Measurements from ENCODE around the gene LPCAT1. TPM values are rescaled to one million over a fixed set of nuclear protein-coding genes. Genes with fewer than 3 reads are reported as not detected.
A peak's percentile ranks its signal among the peaks of the same experiment; 100 is the strongest.

Gene LPCAT1
- total RNA-seq, 8 experiments from 2014 or later = 16.8 to 39.2 (median 29.8) TPM

DNA sequence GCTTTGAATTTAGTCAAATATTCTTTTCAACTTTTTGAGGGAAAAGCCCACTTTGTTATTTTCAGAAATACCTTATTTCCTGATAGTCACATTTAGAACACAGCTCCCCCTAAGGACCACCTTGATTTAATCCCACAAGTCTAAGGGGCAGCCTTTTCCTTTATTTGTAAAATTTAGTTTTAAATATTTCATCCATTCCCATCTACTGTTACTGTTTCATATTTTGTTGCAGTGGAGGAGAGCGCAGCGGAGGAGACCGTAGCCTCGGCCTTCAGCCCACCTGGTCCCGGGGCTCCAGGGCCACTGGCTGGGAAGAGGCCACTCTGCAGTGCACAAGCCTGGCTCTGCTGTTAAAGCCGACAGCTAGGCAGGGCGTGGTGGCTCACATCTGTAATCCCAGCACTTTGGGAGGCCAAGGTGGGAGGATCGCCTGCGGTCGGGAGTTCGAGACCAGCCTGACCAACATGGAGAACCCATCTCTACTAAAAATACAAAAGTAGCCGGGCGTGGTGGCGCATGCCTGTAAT, 19.6 kb downstream of the LPCAT1 start:
- peaks cover 12 to 16% of the 10 kb centered on the region in 2 donors for H3K4me1 ChIP-seq (replicated peaks in 1 of 2)
- 84 to 100% (median 100%) methylated on average over 2 to 7 of the region's 14 CpGs; no CpG with 5 or more reads in 5 of the 10 experiments for WGBS, 10 experiments
- in situ Hi-C loops (cut with MboI; ENCODE audit: low pct_unique_long_range_greater_than_20kb in 2 of 9, low sequenced_read_pairs in 9 of 9, unreplicated experiment in 9 of 9) = no loop called here
- no peak overlapping the region for H3K27ac ChIP-seq
- no peak for ATAC-seq (replicated peaks in 6 of 8)
- no peak overlapping the region for H3K4me3 ChIP-seq

DNA sequence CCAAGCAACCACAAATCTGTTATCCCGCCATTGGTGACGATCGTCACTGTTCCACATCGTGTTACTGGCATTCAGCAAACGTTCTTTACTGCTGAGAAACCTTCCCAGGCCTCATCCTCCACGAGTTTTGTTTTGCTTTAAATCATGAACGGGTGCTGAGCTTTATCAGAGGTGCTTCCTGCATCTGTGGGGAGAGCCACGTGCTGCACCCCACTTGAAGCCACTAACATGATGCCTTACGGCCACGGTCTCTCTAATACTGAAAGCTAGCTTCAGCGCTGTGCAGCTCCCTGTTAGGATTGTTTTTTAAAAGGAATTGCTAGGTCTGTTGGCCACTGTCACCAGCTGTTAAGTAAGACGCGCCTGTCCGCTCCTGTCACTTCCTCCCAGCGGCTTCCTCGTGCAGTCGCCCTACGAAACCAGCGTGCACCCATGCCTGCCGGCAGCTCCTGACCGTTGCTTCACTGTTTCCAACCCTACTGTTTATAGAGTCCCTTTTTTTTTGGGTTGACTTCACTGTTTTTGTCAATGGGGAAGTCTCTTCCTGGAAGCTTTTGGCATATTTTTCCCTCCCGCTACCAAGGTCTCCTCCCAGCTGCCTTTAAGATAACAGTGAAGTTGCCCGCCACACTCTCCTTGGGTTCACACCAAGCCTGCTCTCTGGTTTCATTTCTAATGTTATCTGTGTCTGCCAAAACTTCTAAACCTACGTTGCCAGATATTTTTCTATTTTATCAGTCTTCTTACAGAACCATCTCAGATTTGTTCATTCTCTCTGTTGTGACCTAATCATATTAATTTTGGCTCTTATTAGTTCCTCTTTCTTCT, 20.3 kb downstream of the LPCAT1 start:
- 69 to 100% (median 84%) methylated on average over 1 to 17 of the region's 24 CpGs for WGBS, 10 experiments
- in situ Hi-C loops (cut with MboI; ENCODE audit: low pct_unique_long_range_greater_than_20kb in 2 of 9, low sequenced_read_pairs in 9 of 9, unreplicated experiment in 9 of 9) = no loop called here

DNA sequence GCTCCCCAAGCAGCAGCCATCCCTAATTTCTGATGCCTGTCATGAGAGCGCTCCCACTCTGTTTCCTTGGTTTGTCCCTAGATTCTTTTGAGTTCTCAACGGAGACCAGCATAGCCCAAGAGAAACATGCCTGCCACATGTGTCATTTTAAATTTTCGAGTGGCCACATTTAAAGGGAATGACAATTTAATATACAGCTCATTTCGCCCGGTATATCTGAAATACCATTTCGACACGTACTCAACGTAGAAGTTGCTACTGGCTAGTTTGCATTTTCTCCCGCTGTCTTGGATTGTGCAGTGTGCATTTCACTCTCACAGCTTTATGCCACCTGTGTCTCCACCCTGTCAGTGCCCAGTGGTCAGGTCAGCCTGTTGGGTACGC, 21.0 kb downstream of the LPCAT1 start:
- no peak overlapping the region for H3K4me3 ChIP-seq
- no peak for ATAC-seq (replicated peaks in 6 of 8)
- WGBS, 10 experiments = 40 to 97% (median 88%) methylated on average over 1 to 10 of the region's 10 CpGs; no CpG with 5 or more reads in 3 of the 10 experiments
- H3K27ac ChIP-seq = no peak overlapping the region
- in situ Hi-C loops (cut with MboI; ENCODE audit: low pct_unique_long_range_greater_than_20kb in 2 of 9, low sequenced_read_pairs in 9 of 9, unreplicated experiment in 9 of 9) = no loop called here
- H3K4me1 ChIP-seq (replicated peaks in 1 of 2) = peaks cover 12 to 16% of the 10 kb centered on the region in 2 donors

More for the DNA sequence above, 20.3 kb downstream of the LPCAT1 start:
- Histone ChIP-seq H3K4me1 (replicated peaks in 1 of 2) (peaks cover 12 to 16% of the 10 kb centered on the region in 2 donors), H3K4me3 (no peak overlapping the region), H3K27ac (no peak overlapping the region)
- ATAC-seq (replicated peaks in 6 of 8) = no peak

DNA sequence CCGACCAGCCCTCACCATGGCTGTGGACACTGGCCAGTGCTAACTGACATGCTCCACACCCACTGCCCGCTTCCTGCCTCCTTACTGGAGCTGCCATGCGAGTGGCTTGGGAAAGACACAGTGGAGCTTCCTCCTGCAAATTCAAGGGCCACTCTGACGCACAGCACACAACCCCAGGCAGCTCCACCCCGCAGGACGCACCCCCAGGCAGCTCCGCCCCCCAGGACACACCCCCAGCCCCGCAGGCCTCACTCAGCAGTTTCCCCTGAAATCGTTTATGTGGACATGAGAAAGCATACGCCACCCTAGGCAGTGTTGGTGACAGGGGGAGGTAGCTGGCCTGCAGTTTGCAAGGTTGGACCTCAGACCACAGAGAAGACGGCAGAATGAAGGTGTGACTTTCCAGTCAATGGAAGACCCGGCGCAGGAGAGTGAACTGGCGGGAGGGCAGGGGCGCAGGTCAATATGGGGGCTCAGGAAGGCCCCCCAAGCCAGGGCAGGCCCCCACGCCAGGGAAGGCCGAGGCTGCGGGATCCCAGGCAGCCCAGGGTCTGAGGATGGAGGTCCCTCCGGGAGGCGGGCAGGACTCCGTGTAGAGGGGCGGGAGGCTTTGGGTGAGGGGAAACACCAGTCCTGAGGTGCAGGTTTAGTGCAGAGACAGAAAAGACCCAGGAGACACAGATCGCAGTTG, 21.6 kb downstream of the LPCAT1 start:
- in situ Hi-C loops (cut with MboI; ENCODE audit: low pct_unique_long_range_greater_than_20kb in 2 of 9, low sequenced_read_pairs in 9 of 9, unreplicated experiment in 9 of 9) = no loop called here
- peaks cover 12 to 16% of the 10 kb centered on the region in 2 donors for H3K4me1 ChIP-seq (replicated peaks in 1 of 2)
- WGBS, 10 experiments = 89 to 100% (median 90%) methylated on average over 1 to 7 of the region's 23 CpGs; no CpG with 5 or more reads in 5 of the 10 experiments
- ATAC-seq (replicated peaks in 6 of 8) = peak in 4 of 8 experiments; percentile 14 to 84 (median 60)
- no peak overlapping the region for H3K4me3 ChIP-seq
- H3K27ac ChIP-seq = no peak overlapping the region

DNA sequence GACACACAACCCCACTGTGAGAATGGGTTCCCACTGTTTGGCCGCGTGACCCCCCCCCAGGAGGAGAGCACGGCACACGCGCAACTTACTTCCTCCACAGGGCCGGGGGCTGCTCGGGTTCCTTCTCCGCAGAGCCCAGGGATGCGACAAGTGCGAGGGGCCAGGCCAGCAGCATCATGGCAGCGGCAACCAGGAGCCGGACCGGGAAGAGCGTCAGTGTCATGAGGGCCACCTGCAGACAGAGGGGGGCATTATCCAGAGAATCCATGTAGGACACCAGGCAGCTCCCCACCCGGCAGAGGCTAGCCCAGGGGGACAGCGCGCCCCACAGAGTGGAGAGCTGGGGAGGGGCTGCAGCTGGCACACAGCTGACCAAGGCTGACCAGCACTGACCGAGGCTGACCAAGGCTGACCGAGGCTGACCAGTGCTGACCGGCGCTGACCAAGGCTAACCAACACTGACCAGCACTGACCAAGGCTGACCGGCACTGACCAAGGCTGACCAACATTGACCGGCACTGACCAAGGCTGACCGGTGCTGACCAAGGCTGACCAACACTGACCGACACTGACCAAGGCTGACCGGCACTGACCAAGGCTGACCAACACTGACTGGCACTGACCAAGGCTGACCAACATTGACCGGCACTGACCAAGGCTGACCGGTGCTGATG, 22.3 kb downstream of the LPCAT1 start:
- WGBS, 10 experiments = 83 to 100% (median 100%) methylated on average over 1 to 9 of the region's 28 CpGs; no CpG with 5 or more reads in 3 of the 10 experiments
- H3K4me3 ChIP-seq = no peak overlapping the region
- no peak for ATAC-seq (replicated peaks in 6 of 8)
- H3K27ac ChIP-seq = no peak overlapping the region
- peaks cover 9 to 13% of the 10 kb centered on the region in 2 donors for H3K4me1 ChIP-seq (replicated peaks in 1 of 2)
- in situ Hi-C loops (cut with MboI; ENCODE audit: low pct_unique_long_range_greater_than_20kb in 2 of 9, low sequenced_read_pairs in 9 of 9, unreplicated experiment in 9 of 9) = no loop called here

DNA sequence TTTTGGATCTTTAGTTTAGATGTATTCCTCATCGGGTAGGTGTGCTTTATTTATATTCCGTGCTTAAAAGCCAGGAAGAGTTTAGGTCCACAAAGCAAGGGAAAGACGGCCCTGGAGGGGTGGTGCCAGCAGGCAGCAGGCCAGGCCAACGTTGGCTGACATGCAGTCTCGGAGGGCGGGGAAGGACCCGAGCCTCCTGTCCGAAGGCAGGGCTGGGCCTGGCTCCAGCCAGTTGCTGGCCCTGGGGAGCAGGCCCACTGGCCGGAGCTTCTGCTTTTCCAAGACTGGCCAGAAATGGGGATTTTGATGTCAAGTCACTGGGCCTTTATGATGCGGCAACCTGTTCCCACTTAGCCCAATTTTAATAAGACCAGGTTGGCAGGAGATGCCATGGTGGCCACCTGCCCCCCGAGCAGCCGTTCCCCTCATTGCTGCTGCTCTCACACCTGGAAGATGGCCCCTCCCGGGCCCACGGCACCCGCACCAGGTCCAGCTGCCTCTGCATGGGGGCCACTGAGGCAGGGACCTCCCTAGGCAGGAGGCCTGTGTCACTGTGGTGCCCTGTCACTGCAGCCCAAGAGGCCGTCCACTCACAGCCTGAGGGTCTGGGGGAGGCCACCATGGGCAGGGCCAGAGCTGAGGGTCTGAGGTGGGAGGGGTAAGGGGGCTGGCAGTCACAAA, 23.2 kb downstream of the LPCAT1 start:
- WGBS, 10 experiments = 19 to 90% (median 77%) methylated on average over 2 to 6 of the region's 16 CpGs; no CpG with 5 or more reads in 2 of the 10 experiments
- in situ Hi-C loops (cut with MboI; ENCODE audit: low pct_unique_long_range_greater_than_20kb in 2 of 9, low sequenced_read_pairs in 9 of 9, unreplicated experiment in 9 of 9) = no loop called here
- ATAC-seq (replicated peaks in 6 of 8) = peak in 2 of 8 experiments; percentile 3 to 18
- Histone ChIP-seq H3K4me1 (replicated peaks in 1 of 2) (peaks cover under 1 to 3% of the 10 kb centered on the region in 2 donors), H3K27ac (no peak overlapping the region), H3K4me3 (no peak overlapping the region)

DNA sequence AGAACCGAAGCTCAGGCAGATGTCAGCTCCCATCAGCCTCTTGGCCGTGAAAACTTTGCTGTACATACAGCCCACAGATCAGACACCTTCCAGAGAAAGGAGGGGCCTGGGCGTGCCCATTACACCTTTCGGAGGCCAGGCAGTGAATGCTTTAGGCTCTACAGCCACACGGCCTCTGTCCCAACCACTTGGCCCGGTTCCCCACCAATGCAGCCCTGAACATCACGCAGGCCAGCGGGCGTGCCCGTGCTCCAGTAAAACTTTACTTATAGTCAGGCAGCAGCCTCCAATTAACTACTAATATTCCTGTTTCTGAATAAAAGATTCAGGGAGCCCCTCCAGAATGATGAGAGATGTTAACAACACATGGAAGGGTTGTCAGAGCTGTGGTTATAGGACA, 23.9 kb downstream of the LPCAT1 start:
- Histone ChIP-seq H3K27ac (no peak overlapping the region), H3K4me1 (replicated peaks in 1 of 2) (no peaks in the 10 kb centered on the region), H3K4me3 (no peak overlapping the region)
- 83 to 100% (median 95%) methylated on average over 2 to 10 of the region's 10 CpGs; no CpG with 5 or more reads in 4 of the 10 experiments for WGBS, 10 experiments
- ATAC-seq (replicated peaks in 6 of 8) = no peak
- in situ Hi-C loops (cut with MboI; ENCODE audit: low pct_unique_long_range_greater_than_20kb in 2 of 9, low sequenced_read_pairs in 9 of 9, unreplicated experiment in 9 of 9) = loop anchor here in 1 of 9 experiments (25.0 kb wide), 1 partner anchor 137 kb away; no protein-coding TSS in a partner anchor

DNA sequence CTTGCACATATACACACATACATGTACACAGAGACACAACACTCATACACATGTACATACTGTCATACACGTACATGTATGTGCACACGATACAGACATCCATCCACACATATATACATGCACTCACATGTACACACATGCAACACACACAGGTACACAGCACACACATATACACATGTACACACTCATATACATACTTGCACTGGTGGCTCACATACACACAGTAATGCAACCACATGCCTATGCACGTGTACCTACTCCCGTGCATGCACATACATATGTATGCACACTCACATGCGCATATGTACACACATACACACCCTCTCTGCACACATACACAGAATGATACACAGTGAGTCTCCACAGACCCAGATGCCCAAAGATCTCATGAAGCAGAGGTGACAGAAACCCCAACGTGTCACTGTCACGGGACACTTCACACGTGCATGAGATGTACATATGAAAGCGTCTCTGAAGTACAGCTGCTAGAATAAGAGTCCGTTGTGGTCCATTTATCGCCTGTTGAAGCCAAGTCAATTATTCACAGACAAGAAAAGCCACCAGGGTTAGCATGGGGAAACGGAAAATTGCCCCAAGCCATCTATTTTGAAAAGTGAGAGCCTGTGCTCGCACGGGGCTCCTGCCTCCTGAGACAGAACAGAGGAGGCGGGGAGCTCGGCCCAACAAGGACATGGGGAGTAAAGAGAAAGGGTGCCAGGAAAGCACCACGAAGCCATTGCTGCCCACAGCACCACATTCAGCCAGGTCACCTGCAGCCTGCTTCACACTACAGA, 24.9 kb downstream of the LPCAT1 start:
- in situ Hi-C loops (cut with MboI; ENCODE audit: low pct_unique_long_range_greater_than_20kb in 2 of 9, low sequenced_read_pairs in 9 of 9, unreplicated experiment in 9 of 9) = loop anchor here in 1 of 9 experiments (25.0 kb wide), 1 partner anchor 138 kb away; no protein-coding TSS in a partner anchor
- Histone ChIP-seq H3K4me3 (no peak overlapping the region), H3K4me1 (replicated peaks in 1 of 2) (no peaks in the 10 kb centered on the region), H3K27ac (no peak overlapping the region)
- 40 to 100% (median 83%) methylated on average over 1 to 16 of the region's 17 CpGs; no CpG with 5 or more reads in 1 of the 10 experiments for WGBS, 10 experiments
- ATAC-seq (replicated peaks in 6 of 8) = peak in 3 of 8 experiments; percentile 21 to 67 (median 40)

DNA sequence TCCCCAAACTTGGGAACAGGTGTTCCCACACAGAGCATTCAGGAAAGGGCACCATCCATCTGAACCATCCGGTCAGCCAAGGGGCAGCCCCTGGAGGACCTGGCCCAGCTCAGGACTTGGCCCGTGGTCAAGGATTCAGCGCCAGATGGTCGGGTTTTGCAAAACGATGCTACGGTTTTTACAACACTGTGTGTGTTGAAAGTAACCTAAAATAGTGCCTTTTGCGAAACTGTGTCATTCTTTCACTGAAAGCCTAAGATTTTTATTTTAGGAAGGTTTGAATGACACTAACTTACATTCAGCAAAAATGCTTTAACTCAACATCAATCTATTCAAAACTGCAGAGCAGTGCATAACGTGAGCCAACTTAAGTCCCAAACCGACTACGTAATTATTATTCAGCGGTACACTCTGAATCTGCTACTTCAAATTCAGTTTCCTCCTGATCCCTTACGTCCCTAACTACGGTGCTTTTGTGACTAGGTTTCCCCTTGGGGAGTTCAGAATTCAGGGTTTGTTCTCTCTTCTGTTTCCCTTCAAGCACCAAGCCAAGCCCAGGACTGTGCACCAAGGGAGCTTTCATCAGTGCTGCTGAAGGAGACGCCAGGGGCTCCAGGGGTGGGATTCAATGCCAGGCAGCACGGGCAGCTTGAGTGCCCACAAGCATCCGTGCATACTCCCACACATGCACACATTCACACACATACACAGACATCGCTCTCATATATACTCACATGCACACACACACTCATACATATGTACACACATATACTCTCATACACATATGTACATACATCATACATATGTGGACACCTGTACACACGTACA, 25.8 kb downstream of the LPCAT1 start:
- 73 to 100% (median 93%) methylated on average over 2 to 17 of the region's 18 CpGs; no CpG with 5 or more reads in 2 of the 10 experiments for WGBS, 10 experiments
- no peaks in the 10 kb centered on the region for H3K4me1 ChIP-seq (replicated peaks in 1 of 2)
- no peak overlapping the region for H3K4me3 ChIP-seq
- H3K27ac ChIP-seq = no peak overlapping the region
- in situ Hi-C loops (cut with MboI; ENCODE audit: low pct_unique_long_range_greater_than_20kb in 2 of 9, low sequenced_read_pairs in 9 of 9, unreplicated experiment in 9 of 9) = loop anchor here in 1 of 9 experiments (25.0 kb wide), 1 partner anchor 139 kb away; no protein-coding TSS in a partner anchor
- ATAC-seq (replicated peaks in 6 of 8) = peak in 1 of 8 experiments; percentile 22

DNA sequence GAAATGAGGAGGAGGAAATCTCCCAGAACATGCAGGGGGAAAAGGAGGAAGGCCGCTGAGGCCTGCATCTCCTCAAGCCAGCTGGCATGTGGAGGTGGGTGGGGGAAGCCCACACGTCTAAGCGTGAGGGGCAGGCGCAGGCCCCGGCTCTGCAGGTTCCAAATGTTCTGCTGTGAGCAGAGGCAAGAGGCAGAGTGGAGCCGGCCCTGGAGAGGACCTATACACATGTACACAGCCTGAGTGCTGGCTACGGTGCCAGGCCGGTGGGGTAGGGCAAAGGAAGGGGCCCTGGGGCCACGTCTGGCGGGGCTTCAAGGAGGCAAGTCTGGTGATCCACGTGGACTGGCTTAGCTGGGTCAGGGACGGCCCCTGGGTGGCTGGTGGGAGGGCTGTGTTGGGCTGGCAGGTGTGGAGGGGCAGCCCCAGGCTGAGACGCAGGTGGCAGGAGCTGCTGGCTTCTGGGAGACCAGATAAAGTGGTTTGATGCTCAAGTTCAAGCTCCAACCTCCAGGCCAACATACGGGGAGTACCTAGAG, 26.4 kb downstream of the LPCAT1 start:
- 80 to 100% (median 90%) methylated on average over 2 of the region's 14 CpGs; no CpG with 5 or more reads in 7 of the 10 experiments for WGBS, 10 experiments
- Histone ChIP-seq H3K27ac (no peak overlapping the region), H3K4me3 (no peak overlapping the region), H3K4me1 (replicated peaks in 1 of 2) (no peaks in the 10 kb centered on the region)
- in situ Hi-C loops (cut with MboI; ENCODE audit: low pct_unique_long_range_greater_than_20kb in 2 of 9, low sequenced_read_pairs in 9 of 9, unreplicated experiment in 9 of 9) = loop anchor here in 1 of 9 experiments (25.0 kb wide), 1 partner anchor 140 kb away; no protein-coding TSS in a partner anchor
- no peak for ATAC-seq (replicated peaks in 6 of 8)

All from motor neuron (in vitro differentiated cells).